Measurements from ENCODE around the gene PRKCA. TPM values are rescaled to one million over a fixed set of nuclear protein-coding genes. Genes with fewer than 3 reads are reported as not detected.

PRKCA gene
- total RNA-seq, 1 donor from 2014 or later = 112 TPM

DNA sequence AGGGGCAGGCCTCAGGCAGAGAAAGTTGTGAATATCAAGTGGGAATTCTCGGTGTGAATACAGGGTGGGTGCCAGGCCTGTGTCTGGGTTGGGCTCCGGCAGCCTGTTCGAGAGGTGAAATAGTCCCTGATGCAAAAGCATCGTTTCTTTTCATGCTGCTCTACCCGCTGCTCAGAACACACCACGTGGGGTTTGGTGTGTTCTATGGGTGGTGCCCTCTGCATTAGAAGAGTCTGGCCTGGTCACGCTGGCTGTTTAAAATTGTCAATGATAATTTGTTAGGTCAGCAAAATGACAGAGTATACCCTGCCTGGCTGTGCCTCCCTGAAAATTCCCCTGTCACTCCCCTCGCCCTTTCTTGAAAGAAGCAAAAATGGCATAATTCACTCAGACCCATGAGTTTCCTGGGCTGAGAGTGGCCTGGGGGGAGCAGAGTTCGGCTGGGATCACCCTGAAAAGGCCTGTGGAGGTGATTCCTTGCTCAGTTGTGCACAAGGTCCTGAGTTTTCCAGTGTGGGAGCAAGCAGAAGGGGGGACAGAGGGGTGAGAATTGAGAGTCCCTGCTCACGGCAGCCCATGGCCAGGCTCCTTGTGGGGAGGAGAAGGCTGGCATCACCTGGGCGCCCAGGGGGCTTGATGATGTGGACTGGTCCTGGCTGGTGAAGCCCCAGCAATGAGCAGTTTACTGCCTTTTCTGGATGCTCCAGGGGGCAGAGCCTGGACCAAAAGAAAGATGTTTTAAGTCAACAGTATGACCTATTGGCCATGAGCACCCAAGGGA lies 535.7 kb downstream of the PRKCA start:
- intact Hi-C loops (cut with micrococcal nuclease) = no loop called here

GRCh38 chr17:66839616-66840015 lies 537.2 kb downstream of the PRKCA start:
- intact Hi-C loops (cut with micrococcal nuclease) = no loop called here

GRCh38 chr17:66840061-66840460 lies 537.6 kb downstream of the PRKCA start:
- intact Hi-C loops (cut with micrococcal nuclease) = no loop called here

GRCh38 chr17:66841328-66841727 lies 538.9 kb downstream of the PRKCA start:
- intact Hi-C loops (cut with micrococcal nuclease) = no loop called here

- intact Hi-C loops (cut with micrococcal nuclease) = no loop called here
Measured at GRCh38 chr17:66841744-66842143, 539.3 kb downstream of the PRKCA start.

GRCh38 chr17:66842505-66842904 lies 540.1 kb downstream of the PRKCA start:
- intact Hi-C loops (cut with micrococcal nuclease) = no loop called here

DNA sequence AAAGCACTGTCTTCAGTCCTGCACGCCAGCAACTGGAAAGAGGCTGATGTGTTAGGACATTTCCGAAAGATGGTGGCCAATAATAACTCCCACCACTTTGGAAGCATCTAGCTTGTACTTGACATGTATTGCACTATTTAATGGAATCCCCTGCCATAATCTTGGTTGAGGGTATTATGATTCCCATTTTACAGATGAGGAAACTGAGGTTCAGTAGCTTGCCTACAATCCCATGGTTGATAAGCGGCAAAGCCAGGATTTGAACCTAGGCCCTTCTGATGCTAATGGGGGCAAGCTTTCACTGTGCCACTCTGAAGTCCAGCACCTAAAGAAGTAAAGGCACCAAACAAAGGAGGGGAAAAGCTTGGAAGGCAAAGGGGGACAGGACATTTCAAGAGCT lies 540.5 kb downstream of the PRKCA start:
- intact Hi-C loops (cut with micrococcal nuclease) = no loop called here

DNA sequence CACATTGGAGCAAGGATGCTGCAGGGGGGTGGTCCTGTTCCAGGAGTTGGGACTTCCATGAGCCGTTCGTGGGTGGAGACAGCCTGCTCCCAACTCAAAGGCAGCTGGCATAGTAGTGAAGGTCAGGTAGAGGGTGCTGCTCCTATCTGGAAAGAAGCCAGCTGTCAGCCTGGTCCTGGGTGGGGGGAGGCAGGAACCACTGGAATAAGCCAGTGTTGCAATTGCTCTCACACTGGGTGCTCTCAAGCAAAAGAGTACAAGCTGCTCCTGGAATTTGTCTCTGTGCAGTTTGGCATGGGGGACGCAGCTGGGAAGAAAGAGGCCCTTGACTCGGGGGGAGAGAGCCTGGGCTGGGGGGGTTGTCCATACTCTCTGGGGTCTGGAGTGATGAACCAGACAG lies 541.2 kb downstream of the PRKCA start:
- intact Hi-C loops (cut with micrococcal nuclease) = no loop called here

DNA sequence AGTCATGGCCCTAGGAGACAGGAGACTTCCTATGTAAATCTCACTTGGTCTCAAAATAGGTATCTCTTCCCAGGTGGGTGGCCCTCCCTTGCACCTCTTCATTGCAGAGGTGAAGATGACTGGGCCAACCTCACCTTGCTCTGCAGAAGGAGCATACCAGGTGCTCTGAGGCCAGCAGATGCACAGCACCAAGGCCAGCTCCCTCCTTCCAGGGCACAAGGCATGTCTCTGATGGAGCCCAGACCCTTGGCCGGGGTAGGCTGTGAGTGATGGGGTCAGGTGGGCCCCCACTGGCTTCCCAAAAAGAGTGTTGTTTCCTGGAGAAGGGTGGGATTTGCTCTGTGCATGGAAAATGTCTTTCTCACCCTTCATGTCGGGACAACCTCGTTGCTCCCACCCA lies 545.3 kb downstream of the PRKCA start:
- intact Hi-C loops (cut with micrococcal nuclease) = no loop called here

- intact Hi-C loops (cut with micrococcal nuclease) = no loop called here
Measured at GRCh38 chr17:66848496-66848895, 546.1 kb downstream of the PRKCA start.

DNA sequence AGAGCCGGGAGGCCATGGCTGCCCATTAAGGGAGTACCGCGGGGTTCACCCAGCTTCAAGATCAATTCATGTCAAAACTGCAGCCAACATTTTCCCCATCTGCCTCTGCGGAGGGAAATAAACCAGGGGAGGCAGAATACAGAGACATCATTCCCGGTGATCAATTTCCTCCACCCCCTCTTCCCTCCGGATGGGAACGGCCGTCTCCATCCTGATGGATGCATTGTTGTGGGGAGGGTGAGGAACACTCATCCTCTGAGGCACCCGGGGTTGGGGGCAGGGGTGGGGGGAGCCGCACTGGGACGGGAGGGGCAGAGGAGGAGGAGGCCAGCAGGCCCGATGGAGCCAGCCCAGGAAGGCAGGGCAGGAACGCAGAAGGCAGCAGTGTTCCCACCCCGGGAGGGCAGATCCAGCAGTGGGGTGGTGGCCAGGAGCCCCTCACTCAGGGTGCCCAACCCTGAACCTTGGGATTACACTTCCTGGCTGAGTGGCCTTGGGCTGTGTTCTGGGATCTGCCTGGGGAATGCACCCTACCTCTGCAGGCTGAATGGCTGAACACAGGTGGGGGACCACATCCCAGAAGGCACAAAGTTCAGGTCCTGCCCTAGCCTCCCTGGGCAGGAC lies 546.7 kb downstream of the PRKCA start:
- intact Hi-C loops (cut with micrococcal nuclease) = no loop called here

- intact Hi-C loops (cut with micrococcal nuclease) = no loop called here
Measured at GRCh38 chr17:66849851-66850580, 547.6 kb downstream of the PRKCA start.

DNA sequence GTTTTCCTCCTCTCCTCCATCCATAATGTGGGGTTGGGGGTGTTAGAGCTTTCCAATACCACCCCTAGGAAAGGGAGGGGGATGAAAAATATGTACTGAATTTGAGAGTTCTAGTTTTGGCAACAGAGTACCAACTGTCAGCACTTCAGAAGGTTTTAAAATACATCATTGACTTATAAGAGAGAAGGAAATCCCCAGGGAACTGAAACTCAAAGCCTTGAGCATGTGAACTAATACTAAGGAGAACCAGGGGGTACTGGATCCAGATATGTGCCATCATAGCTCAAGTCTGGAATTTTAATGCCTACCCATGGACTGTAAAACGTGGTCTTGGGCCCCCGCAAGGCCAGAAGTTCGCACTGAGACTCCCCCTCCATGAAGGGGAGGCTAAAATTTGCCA lies 548.3 kb downstream of the PRKCA start:
- intact Hi-C loops (cut with micrococcal nuclease) = no loop called here

- intact Hi-C loops (cut with micrococcal nuclease) = no loop called here
Measured at GRCh38 chr17:66855204-66855603, 552.8 kb downstream of the PRKCA start.

DNA sequence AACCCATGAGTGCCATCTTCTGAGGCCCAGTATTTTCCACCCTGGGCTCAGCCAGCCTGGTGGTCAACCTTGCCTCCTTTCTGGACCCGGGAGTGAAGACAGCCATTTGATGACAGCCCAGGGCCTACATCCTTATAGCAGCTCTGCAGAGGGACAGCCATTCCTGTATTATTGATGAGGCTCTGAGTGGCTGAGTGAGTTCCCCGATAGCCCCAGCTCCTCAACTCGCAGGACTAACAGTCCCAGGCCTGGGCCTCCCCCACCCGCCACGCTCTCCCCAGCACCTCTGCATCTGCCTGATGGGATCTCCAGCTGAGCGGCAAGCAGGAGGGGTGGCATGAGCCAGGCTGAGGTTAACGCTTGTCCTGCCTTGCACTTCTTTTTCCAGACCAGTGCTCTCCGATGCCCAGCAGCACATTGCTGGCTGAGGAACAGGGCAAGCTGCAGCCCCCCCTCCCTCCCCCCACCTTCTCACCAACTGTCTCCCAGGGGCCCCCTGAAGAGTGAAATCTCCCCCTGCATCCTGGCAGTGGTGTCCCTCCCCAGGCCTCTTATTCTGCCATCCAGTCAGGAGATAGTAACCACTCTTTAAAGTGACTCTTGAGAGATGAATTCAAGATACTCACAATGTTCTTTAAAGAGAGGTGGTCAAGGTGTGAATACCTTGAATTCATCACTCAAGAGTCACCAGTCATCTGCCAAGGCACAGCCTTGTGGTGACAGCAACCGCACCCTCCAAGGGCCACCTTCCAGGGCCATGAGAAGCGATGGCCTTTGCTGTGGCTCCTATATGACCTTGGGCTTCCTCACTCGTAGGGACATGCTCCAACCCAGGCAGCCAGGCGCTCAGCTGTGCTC lies 556.0 kb downstream of the PRKCA start:
- intact Hi-C loops (cut with micrococcal nuclease) = no loop called here

- intact Hi-C loops (cut with micrococcal nuclease) = no loop called here
Measured at GRCh38 chr17:66859353-66859752, 556.9 kb downstream of the PRKCA start.

DNA sequence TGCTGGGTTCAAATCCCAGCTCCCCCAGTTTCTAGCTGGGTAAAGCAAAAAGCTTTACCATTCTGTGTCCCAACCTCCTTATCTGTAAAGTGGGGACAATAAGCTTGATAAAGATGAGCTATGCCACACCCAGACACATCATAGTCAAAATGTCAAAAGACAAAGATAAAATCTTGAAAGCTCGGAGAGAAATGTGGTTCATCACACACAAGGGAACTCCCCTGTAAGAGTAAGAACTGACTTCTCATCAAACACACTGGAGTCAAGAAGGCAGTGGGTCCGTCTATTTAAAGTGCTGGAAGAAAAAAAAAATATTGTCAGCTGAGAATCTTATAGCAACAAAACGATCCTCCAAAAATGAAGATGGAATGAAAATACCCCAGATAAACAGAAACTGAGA lies 557.8 kb downstream of the PRKCA start:
- intact Hi-C loops (cut with micrococcal nuclease) = no loop called here

All from T-helper 2 cell treated with Interferon-gamma antibody and Interleukin-4, amounts not matched to agents 100 ng/mL and 5 ng/mL, for 36 hours (primary cell).